ENCODE measurements around the gene MYRF. TPM values are rescaled to one million over a fixed set of nuclear protein-coding genes. Genes with fewer than 3 reads are reported as not detected.

Gene MYRF
- total RNA-seq, 1 experiment from 2014 or later, result 5.1 TPM

DNA sequence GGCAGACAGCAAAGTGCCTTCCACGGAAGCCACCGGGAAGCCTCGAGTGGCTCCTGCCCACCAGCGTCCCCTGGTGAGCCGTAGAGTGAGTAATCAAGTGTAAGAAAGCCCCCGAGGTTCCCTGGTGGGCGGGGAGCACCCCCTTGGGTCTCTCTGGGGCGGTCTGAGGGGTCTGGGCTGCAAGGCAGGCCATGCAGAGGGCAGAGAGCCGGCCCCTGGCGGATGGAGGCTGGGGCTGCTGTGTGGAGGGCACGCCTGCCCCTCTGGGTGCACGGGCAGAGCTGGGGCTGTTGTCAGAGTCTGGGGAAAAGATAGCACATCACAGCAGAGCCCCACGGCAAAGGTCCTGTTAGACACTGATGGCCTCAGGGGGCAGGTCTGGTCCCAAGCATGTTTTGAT lies 25.7 kb upstream of the MYRF start:
- CTCF ChIA-PET, result no interaction called here

DNA sequence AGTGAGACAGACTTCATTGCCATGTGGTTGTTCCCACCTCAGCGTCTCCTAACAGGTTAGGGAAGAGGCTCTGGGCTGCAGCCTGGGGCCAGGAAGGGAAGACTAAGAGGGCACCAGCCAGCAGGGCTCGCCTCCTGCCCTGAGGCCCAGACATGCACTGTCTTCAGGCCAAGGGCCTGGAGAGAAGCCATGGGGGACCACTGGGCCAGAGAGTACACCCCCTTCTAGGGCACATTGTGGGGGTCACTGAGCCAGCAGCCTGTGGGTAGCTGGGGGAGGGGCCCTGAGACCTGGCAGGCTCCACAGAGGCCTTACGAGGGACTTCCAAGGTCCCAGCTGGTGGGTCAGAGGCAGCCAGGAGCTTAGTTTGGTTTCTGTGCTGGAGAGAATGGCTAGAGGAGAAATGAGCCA lies 25.0 kb upstream of the MYRF start:
- H3K27ac ChIP-seq (ENCODE audit: low read length), result no peak overlapping the region
- no peak overlapping the region for H3K4me3 ChIP-seq (ENCODE audit: low read length)
- BruUV-seq (replicated peaks), result no TSS peak
- ATAC-seq (no peak), DNase-seq (no peak)
- no peak overlapping the region for H2AFZ ChIP-seq (ENCODE audit: low read length)
- no peak overlapping the region for H3K4me2 ChIP-seq (ENCODE audit: low read length)
- no peaks in the 10 kb centered on the region for H4K20me1 ChIP-seq (ENCODE audit: low read length)
- no peaks in the 10 kb centered on the region for H3F3A ChIP-seq (ENCODE audit: low read length, unreplicated experiment)
- no peak for TF ChIP-seq EZH2phosphoT487 (IDR thresholded peaks at IDR 0.05; ENCODE audit: borderline replicate concordance, low read length)
- TF ChIP-seq, protein P1, sequence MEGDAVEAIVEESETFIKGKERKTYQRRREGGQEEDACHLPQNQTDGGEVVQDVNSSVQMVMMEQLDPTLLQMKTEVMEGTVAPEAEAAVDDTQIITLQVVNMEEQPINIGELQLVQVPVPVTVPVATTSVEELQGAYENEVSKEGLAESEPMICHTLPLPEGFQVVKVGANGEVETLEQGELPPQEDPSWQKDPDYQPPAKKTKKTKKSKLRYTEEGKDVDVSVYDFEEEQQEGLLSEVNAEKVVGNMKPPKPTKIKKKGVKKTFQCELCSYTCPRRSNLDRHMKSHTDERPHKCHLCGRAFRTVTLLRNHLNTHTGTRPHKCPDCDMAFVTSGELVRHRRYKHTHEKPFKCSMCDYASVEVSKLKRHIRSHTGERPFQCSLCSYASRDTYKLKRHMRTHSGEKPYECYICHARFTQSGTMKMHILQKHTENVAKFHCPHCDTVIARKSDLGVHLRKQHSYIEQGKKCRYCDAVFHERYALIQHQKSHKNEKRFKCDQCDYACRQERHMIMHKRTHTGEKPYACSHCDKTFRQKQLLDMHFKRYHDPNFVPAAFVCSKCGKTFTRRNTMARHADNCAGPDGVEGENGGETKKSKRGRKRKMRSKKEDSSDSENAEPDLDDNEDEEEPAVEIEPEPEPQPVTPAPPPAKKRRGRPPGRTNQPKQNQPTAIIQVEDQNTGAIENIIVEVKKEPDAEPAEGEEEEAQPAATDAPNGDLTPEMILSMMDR (conservative IDR thresholded peaks at IDR 0.05; ENCODE audit: low read depth, low read length), result no peak
- TF ChIP-seq EZH2 (IDR thresholded peaks at IDR 0.05; ENCODE audit: low read length, unreplicated experiment), result no peak
- intact Hi-C loops (cut with micrococcal nuclease), result no loop called here
- no peaks in the 10 kb centered on the region for H3K79me2 ChIP-seq (ENCODE audit: low read length)
- no peak overlapping the region for H3K9ac ChIP-seq (ENCODE audit: low read length)
- no peaks in the 10 kb centered on the region for H3K9me2 ChIP-seq (replicated peaks; ENCODE audit: low read length)
- POLR2A ChIA-PET (ENCODE audit: unreplicated experiment), result no interaction called here
- CTCF ChIA-PET, result no interaction called here
- peaks cover 62% of the 10 kb centered on the region for H3K4me1 ChIP-seq (ENCODE audit: insufficient read depth, low read length)
- peaks cover 6% of the 10 kb centered on the region; the same call in 1 of the 2 replicates for H3K36me3 ChIP-seq (ENCODE audit: low read depth, low read length)
- H3K27me3 ChIP-seq (ENCODE audit: low read length), result no peaks in the 10 kb centered on the region
- no peaks in the 10 kb centered on the region for H3K9me3 ChIP-seq (ENCODE audit: low read length)

More for the DNA sequence above, 25.7 kb upstream of the MYRF start:
- no TSS peak for BruUV-seq (replicated peaks)
- no peaks in the 10 kb centered on the region for H3K27me3 ChIP-seq (ENCODE audit: low read length)
- DNase-seq, result no peak
- no peaks in the 10 kb centered on the region for H3K9me3 ChIP-seq (ENCODE audit: low read length)
- POLR2A ChIA-PET (ENCODE audit: unreplicated experiment), result no interaction called here
- no peaks in the 10 kb centered on the region for H4K20me1 ChIP-seq (ENCODE audit: low read length)
- H2AFZ ChIP-seq (ENCODE audit: low read length), result no peak overlapping the region
- ATAC-seq, result no peak
- no peak overlapping the region for H3K4me3 ChIP-seq (ENCODE audit: low read length)
- H3K36me3 ChIP-seq (ENCODE audit: low read depth, low read length), result peaks cover 6% of the 10 kb centered on the region; the same call in 1 of the 2 replicates
- no peaks in the 10 kb centered on the region for H3K9me2 ChIP-seq (replicated peaks; ENCODE audit: low read length)
- no peak overlapping the region for H3K9ac ChIP-seq (ENCODE audit: low read length)
- peaks cover 55% of the 10 kb centered on the region for H3K4me1 ChIP-seq (ENCODE audit: insufficient read depth, low read length)
- H3F3A ChIP-seq (ENCODE audit: low read length, unreplicated experiment), result no peaks in the 10 kb centered on the region
- H3K4me2 ChIP-seq (ENCODE audit: low read length), result no peak overlapping the region
- TF ChIP-seq EZH2 (IDR thresholded peaks at IDR 0.05; ENCODE audit: low read length, unreplicated experiment) (no peak), EZH2phosphoT487 (IDR thresholded peaks at IDR 0.05; ENCODE audit: borderline replicate concordance, low read length) (no peak)
- TF ChIP-seq, protein P1 (conservative IDR thresholded peaks at IDR 0.05; ENCODE audit: low read depth, low read length), result no peak
- no peak overlapping the region for H3K27ac ChIP-seq (ENCODE audit: low read length)
- intact Hi-C loops (cut with micrococcal nuclease), result no loop called here
- no peaks in the 10 kb centered on the region for H3K79me2 ChIP-seq (ENCODE audit: low read length)

DNA sequence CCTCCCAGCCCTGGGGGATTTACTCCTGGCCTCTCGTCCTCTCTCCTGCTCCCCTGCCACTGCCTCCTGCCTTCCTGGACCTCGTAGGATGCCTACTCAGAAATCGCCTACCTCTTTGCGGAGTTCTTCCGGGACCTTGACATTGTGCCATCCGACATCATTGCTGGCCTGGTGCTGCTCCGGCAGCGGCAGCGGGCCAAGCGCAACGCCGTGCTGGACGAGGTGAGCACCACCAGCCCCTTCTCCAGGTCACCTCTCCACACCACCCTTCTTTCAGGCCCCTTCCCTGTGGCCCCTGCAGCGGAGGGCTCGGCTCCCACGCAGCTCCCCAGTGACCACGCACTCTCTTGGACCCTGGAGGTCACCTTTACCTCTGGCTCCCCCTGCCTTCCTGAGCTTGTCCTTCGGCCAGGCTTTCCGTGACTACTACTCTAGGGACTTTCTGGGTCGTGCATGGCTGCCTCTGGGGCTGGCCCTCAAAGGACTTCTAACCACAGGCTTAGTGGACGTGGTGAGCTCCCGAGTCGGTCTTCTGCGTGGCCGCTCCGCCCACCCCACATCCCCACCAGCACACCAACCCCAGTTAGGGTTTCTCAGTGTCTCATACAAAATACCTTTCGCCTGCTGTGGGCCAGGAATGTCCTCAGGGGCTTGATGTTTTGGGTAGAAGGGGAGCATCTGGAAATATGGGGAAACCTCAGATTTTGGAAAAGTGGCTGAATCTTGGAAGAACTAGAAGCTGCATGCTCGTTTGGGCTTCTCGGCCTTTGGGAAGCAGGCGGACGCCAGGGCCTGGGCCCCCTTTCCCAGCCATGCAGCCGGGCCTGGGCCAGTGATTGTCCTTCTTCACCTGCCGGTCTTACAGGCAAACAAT lies 24.1 kb upstream of the MYRF start:
- H3K4me1 ChIP-seq (ENCODE audit: insufficient read depth, low read length), result peaks cover 71% of the 10 kb centered on the region
- TF ChIP-seq, protein P1 (conservative IDR thresholded peaks at IDR 0.05; ENCODE audit: low read depth, low read length), result peak; percentile 35; the same call in 1 of the 2 replicates
- TF ChIP-seq EZH2 (IDR thresholded peaks at IDR 0.05; ENCODE audit: low read length, unreplicated experiment) (no peak), EZH2phosphoT487 (IDR thresholded peaks at IDR 0.05; ENCODE audit: borderline replicate concordance, low read length) (no peak)
- H3K27ac ChIP-seq (ENCODE audit: low read length), result peak overlapping the region; percentile 75
- H3K4me3 ChIP-seq (ENCODE audit: low read length), result no peak overlapping the region
- H4K20me1 ChIP-seq (ENCODE audit: low read length), result peaks cover 4% of the 10 kb centered on the region; the same call in 1 of the 2 replicates
- H3K9me2 ChIP-seq (replicated peaks; ENCODE audit: low read length), result no peaks in the 10 kb centered on the region
- peak; percentile 35 for DNase-seq
- ChIA-PET POLR2A (ENCODE audit: unreplicated experiment) (interaction anchor here (0.7 kb wide), 1 partner anchor 37 kb away, joined by 10 read pairs; no protein-coding TSS in a partner anchor), CTCF (interaction anchor here (0.6 kb wide), 2 partner anchors 31 to 220 kb away, joined by 4 to 8 read pairs; no protein-coding TSS in a partner anchor)
- no peaks in the 10 kb centered on the region for H3K79me2 ChIP-seq (ENCODE audit: low read length)
- BruUV-seq (replicated peaks), result no TSS peak
- 0 out of 2 replicates have a peak overlapping the region, but pooled peaks have one; percentile 9 for H3K9ac ChIP-seq (ENCODE audit: low read length)
- H3K36me3 ChIP-seq (ENCODE audit: low read depth, low read length), result peaks cover 6% of the 10 kb centered on the region; the same call in 1 of the 2 replicates
- peak overlapping the region; percentile 38 for H3K4me2 ChIP-seq (ENCODE audit: low read length)
- no peaks in the 10 kb centered on the region for H3F3A ChIP-seq (ENCODE audit: low read length, unreplicated experiment)
- no peaks in the 10 kb centered on the region for H3K9me3 ChIP-seq (ENCODE audit: low read length)
- H2AFZ ChIP-seq (ENCODE audit: low read length), result no peak overlapping the region
- ATAC-seq, result no peak
- H3K27me3 ChIP-seq (ENCODE audit: low read length), result no peaks in the 10 kb centered on the region
- intact Hi-C loops (cut with micrococcal nuclease), result no loop called here

Data from PC-3 (cell line).